ENCODE data around the gene AMACR.
"Not testable (repeated sequence)": the region's sequence is repeated elsewhere in the genome, so short reads cannot be mapped to it uniquely, and the experiment has no call there.

AMACR gene

GRCh38 chr5:34016750-34017149 is 8.9 kb upstream of the AMACR start:
- TF ChIP-seq CTCF (IDR thresholded peaks at IDR 0.05; ENCODE audit: control insufficient read depth, extremely low read depth, insufficient read depth) = no peak
- H3K4me3 ChIP-seq (ENCODE audit: low read depth, low read length) = no peak overlapping the region
- no peak for DNase-seq (ENCODE audit: low read depth)

- no peak overlapping the region for H3K4me3 ChIP-seq (ENCODE audit: low read depth, low read length)
- no peak for TF ChIP-seq CTCF (IDR thresholded peaks at IDR 0.05; ENCODE audit: control insufficient read depth, extremely low read depth, insufficient read depth)
Observed at GRCh38 chr5:34016222-34016621, 8.4 kb upstream of the AMACR start.

DNA sequence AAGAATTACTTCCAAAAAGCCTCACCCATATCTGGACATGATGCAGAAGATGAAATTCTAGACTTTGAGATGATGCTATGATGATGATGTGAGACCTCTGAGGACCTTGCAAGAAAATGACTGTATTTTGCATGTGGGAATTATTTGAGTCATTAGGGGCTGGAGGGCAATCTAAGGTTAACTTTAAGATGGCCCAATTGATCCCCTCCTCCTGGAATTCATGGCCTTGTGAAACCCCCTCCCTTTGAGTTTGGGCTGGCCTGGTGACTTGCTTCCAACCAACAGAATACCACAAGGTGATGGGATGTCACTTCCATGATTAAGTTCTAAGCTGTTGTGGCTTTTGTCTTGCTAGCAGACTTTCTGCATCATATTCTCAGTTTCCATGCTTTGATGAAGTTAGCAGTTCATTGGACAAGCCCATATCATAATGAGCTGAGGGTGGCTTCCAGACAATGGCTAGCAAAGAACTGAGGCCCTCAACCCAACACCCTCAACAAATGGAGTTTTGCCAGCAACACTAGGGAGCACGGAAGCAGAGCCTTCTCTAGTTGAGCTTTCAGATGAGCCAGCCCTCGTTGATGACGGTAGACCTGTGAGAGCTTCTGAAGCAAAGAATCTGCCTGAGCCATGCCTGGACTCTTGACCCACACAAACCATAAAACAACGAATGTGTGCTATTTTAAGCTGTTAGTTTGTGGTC is 7.4 kb upstream of the AMACR start:
- H3K4me3 ChIP-seq (ENCODE audit: low read depth, low read length) = no peak overlapping the region
- DNase-seq (ENCODE audit: low read depth) = no peak
- no peak for TF ChIP-seq CTCF (IDR thresholded peaks at IDR 0.05; ENCODE audit: control insufficient read depth, extremely low read depth, insufficient read depth)

More at GRCh38 chr5:34016222-34016621, 8.4 kb upstream of the AMACR start:
- DNase-seq (ENCODE audit: low read depth) = no peak

GRCh38 chr5:34014626-34015025 is 6.8 kb upstream of the AMACR start:
- TF ChIP-seq CTCF (IDR thresholded peaks at IDR 0.05; ENCODE audit: control insufficient read depth, extremely low read depth, insufficient read depth) = no peak
- H3K4me3 ChIP-seq (ENCODE audit: low read depth, low read length) = no peak overlapping the region
- DNase-seq (ENCODE audit: low read depth) = no peak

DNA sequence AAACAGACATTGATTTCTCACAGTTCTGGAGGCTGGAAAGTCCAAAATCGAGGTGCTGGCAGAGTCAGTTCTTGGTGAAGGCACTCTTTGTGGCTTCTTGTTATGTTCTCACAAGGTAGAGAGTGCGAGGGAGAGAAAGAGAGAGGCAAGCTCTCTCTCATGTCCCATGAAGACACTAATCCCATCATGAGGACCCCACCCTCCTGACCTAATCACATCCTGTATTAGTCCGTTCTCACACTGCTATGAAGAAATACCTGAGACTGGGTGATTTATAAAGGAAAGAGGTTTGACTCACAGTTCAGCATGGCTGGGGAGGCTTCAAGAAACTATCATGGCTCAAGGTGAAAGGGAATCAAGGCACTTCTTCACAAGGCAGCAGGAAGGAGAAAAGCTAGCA is 5.7 kb upstream of the AMACR start:
- TF ChIP-seq CTCF (IDR thresholded peaks at IDR 0.05; ENCODE audit: control insufficient read depth, extremely low read depth, insufficient read depth) = no peak
- no peak for DNase-seq (ENCODE audit: low read depth)

DNA sequence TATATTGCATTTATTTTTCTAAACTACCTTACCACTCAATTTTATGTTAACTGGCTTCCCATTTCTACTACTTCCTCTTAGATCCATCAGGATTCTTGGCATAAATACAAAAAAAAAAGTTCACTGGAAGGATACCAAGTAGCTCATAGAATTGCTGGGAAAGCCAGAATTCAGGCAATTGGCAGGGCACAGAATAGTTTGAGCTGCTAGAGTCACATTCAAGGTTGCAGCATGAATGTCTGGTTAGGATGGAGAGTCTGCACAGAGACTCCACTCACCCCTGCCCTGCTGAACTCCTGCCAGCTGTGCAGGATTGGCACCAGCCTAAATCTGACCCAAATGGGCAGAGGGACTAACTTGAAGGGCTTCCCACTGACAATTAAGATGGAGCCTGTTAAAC is 4.9 kb upstream of the AMACR start:
- no peak overlapping the region for H3K4me3 ChIP-seq (ENCODE audit: low read depth, low read length)
- DNase-seq (ENCODE audit: low read depth) = no peak
- no peak for TF ChIP-seq CTCF (IDR thresholded peaks at IDR 0.05; ENCODE audit: control insufficient read depth, extremely low read depth, insufficient read depth)

More for the DNA sequence above, 5.7 kb upstream of the AMACR start:
- no peak overlapping the region for H3K4me3 ChIP-seq (ENCODE audit: low read depth, low read length)

GRCh38 chr5:34011536-34011935 is 3.7 kb upstream of the AMACR start:
- DNase-seq (ENCODE audit: low read depth) = no peak
- H3K4me3 ChIP-seq (ENCODE audit: low read depth, low read length) = no peak overlapping the region
- no peak for TF ChIP-seq CTCF (IDR thresholded peaks at IDR 0.05; ENCODE audit: control insufficient read depth, extremely low read depth, insufficient read depth)

DNA sequence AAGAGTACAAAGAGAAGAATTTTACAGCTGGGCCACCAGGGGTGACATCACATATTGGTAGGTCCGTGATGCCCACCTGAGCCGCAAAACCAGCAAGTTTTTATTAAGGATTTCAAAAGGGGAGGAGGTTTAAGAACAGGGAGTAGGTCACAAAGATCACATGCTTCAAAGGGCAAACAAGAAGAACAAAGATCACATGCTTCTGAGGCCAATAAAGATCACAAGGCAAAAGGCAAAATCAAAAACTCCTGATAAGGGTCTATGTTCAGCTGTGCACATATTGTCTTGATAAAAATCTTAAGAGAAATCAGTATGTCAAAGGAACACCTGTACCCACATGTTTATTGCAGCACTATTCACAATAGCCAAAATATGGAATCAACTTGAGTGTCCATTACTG is 2.3 kb upstream of the AMACR start:
- peak; percentile 73 for DNase-seq (ENCODE audit: low read depth)
- H3K4me3 ChIP-seq (ENCODE audit: low read depth, low read length) = not testable (repeated sequence)
